Myometrial cell (primary cell): ENCODE measurements around the gene FKBP11. TPM values are rescaled to one million over a fixed set of nuclear protein-coding genes. Genes with fewer than 3 reads are reported as not detected.

Experiments
- total RNA-seq: library from RNA; depleted of rRNA; stranded (reverse); fragments of >200 nt; gene quantifications from 2 replicates; pipeline ENCODE4 v1.2.3, GENCODE V29; 2015

FKBP11 gene
- total RNA-seq, result 70.1 and 72.3 TPM in 2 replicates

DNA sequence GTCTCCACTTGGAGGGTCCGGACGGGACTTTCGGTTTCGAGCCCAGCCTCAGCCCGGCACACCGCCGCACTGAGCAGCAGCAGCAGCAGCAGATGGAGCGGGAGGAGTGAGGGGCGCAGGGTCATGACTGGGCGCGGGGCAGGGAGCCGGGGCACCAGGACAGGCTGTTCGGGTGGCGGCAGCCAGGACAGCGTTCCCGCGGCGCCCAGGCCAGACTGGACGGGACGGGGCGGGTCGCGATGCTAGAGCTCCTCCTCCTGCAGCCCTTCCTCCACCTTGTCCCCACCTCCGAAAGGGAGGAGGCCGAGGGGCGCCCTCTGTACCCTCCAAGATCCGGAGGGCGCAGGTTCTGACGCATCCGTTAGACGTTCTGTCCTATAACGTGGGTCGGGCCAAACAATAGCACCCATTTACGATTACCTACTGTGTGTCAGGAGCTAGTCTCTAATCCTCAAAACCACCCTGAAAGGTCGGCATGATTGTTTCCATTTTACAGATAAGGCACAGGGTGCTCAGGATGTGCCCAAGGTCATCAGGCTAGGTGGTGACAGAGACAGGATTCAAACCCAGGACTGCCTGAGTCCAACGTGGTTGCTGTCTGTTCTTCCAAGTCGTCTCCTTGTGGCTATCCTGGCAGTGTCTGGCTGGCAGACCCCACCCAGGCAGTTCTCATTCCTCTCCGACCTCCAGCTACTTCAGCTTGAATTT is at the start of gene FKBP11:
Gene FKBP11 (minus strand): TSS at position 189 of the 708 bp plus-strand sequence. CDS start 64 bp downstream, at position 125.

GRCh38 chr12:48957141-48958048 is 32.1 kb upstream of the FKBP11 start, which contains the start of gene ARF3:
Gene ARF3 (minus strand): TSS chr12:48957487. CDS start chr12:48941095, 16,392 bp downstream.

Other genes starting within 250 kb of the FKBP11 start
- gene KANSL2, start 243.3 kb downstream of the FKBP11 start, total RNA-seq, result 40.1 and 57.9 TPM in 2 replicates
- gene CCNT1, start 208.8 kb downstream of the FKBP11 start, total RNA-seq, result 16.1 and 17.4 TPM in 2 replicates
- 11.8 and 14.7 TPM in 2 replicates for gene ADCY6, start 136.4 kb downstream of the FKBP11 start, total RNA-seq
- 28.4 and 31.1 TPM in 2 replicates for gene CACNB3, start 107.0 kb downstream of the FKBP11 start, total RNA-seq
- gene DDX23, start 73.3 kb downstream of the FKBP11 start, total RNA-seq, result 56.5 and 56.8 TPM in 2 replicates
- gene RND1, start 59.6 kb downstream of the FKBP11 start, total RNA-seq, result 0.29 TPM in 1 of 2 replicates, not detected in the other
- 88.1 and 98.3 TPM in 2 replicates for gene ARF3, start 32.0 kb upstream of the FKBP11 start, total RNA-seq
- gene WNT10B, start 46.2 kb upstream of the FKBP11 start, total RNA-seq, result not detected in 2 replicates
- not detected in 2 replicates for gene WNT1, start 52.8 kb upstream of the FKBP11 start, total RNA-seq
- gene DDN, start 73.9 kb upstream of the FKBP11 start, total RNA-seq, result not detected in 2 replicates
- 114 TPM in 2 replicates for gene PRKAG1, start 93.3 kb upstream of the FKBP11 start, total RNA-seq
- gene KMT2D, start 135.3 kb upstream of the FKBP11 start, total RNA-seq, result 15.9 and 23.6 TPM in 2 replicates
- gene RHEBL1, start 144.5 kb upstream of the FKBP11 start, total RNA-seq, result 0.58 and 3.4 TPM in 2 replicates
- not detected in 2 replicates for gene DHH, start 169.3 kb upstream of the FKBP11 start, total RNA-seq
- 60.3 and 97.7 TPM in 2 replicates for gene LMBR1L, start 185.4 kb upstream of the FKBP11 start, total RNA-seq
- 4,951 and 5,972 TPM in 2 replicates for gene TUBA1B, start 205.9 kb upstream of the FKBP11 start, total RNA-seq